DLD1 (cell line): ENCODE results near the gene PRDM16.

Source experiments
- in situ Hi-C: cut with HindIII; loops from 2 replicates; pipeline ENCODE4 v1.10.0; 2017; ENCODE audit warnings: low sequenced_read_pairs

The PRDM16 gene

DNA sequence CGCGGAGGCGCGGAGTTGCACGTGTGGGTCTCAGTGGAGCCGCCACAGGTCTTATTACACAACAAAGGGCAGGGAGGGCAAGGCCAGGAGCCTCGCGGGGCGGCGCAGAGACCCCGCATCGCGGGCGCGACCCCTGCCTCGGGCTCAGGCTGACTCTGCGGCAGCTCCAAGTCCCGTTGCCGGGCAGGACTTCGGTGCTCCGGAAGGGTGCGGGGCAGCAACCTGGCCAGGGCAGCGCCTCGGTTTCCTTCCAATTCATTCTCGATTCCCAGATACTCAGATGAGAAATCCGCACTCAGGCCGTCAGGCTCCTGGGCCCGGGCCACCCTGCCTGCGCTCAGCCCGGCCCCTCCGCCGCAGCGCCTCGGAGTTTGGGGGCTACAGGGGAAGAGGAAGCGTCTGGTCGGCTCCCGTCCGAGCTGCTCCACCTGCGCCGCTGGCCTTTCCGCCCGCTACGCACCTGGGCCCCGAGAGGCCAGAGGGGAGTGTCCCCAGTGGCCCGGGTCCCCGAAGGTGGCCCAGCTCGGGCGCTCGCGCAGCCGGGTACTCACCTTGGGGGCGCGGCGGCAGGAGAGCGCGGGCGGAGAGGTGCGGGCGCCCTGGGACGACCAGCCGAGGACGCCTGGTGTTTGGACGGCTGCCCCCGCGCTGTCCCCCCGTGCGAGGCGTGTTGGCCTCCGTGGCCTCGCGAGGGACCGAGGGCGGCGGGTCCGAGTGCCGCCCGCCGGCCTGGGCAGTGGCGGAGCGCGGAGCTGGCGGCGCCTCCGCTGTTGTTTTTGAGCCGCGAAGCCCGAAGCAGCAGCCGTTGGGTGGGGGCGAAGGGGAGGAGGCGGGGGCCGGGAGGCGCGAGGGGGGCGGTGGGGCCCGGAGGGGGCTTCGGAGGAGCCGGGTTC is 1.1 kb upstream of the PRDM16 start:
- in situ Hi-C loops: no loop called here

DNA sequence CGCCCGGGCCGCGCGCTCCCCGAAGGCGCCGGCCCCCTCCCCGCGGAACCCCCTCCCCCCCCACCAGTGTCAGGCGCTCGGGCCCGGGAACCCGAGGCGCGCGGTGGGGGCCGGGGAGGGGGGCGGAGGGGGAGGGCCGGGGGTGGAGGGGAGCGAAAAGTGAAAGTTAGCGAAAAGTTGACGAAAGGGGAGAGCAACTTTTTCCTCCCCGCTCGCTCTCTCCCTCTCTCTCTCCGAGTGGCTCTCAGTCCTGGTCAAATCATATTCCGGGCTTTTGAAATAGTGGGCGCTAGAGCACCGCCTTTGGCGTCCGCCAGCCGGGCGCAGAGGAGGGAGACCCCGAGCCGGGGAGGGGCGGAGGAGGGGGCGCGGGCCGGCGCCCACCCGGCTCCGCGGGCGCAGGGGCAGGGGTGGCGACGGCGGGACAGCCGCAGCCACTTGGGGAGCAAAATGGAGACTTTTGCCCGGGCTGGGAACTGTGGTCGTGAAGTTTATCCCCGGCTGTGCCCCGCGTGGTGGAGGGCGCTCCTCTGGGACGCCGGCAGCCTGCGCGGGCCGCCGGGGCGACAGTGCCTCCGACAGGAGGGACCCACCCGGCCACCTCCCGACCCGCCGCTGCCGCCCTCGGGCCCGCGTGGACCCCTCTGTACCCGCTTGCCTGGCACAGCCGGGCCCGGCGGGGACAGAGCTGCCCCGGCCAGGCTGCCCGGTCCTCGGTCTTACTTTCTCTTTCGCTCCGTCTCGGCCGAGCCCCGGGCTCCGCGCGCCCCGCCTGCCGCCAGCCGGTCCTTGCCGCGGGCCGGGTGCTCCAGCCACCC is 697 bp downstream of the PRDM16 start:
- in situ Hi-C loops: no loop called here

DNA sequence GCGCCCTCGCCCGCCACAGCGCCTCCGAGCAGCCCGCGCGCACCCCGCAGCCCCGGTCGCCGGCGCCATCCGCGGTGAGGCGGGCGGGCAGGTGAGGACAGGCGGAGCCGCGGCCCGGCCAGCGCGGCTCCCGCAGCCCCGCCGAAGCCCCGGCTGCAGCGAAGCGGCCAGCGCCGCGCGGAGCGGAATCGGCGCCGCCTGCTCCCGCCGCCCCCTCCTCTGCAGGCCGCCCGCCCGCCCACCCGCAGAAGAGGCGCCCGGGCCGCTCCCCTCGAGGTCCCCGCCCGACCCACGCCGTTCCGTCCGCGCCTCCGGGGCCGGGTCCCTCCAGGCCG is 1.3 kb downstream of the PRDM16 start:
- in situ Hi-C loops: no loop called here

DNA sequence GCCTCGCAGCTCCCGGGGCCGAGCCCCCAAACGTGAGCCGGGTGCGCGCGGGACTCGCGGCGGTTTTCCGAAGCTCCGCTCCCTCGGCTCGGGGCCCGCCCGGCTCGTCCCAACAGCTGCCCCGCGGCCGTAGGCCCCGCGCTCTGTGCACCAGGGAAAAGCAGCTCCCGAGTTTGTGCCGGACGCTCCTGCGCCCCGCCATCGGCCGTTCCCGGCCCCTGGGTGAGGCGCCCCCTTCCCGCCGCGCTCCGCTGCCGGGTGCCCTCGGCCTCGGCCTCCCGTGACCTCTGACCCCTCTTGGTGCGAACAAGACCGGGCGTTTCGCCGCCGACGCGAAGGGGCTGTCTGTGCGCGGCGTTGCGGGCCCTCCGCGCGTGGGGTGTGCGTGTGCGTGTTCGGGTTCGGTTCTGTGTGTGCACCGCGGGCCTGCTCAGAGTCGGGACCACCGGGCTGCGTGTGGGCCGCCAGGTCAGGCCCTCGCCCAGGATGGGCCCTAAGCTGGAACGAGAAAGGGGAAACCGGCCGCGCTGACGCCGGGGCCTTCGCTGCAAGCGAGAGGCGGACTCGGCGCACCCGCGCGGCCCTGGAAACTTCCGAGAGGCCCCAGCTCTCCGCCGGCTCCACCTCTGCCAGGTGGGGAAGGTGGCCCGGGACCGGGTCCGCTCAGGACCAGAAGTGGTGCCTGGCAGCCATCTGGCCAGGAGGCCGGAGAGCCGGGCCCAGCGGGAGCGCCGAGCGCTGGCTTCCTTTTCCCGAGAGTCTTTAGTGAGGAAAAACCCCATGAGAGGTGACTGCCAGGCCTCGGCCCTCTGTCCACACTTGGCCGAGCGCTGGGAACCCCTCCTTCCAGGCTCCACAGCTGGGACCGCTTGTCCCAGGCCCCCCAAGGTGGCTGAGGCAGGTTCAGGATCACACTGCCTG is 1.9 kb downstream of the PRDM16 start:
- in situ Hi-C loops: no loop called here

DNA sequence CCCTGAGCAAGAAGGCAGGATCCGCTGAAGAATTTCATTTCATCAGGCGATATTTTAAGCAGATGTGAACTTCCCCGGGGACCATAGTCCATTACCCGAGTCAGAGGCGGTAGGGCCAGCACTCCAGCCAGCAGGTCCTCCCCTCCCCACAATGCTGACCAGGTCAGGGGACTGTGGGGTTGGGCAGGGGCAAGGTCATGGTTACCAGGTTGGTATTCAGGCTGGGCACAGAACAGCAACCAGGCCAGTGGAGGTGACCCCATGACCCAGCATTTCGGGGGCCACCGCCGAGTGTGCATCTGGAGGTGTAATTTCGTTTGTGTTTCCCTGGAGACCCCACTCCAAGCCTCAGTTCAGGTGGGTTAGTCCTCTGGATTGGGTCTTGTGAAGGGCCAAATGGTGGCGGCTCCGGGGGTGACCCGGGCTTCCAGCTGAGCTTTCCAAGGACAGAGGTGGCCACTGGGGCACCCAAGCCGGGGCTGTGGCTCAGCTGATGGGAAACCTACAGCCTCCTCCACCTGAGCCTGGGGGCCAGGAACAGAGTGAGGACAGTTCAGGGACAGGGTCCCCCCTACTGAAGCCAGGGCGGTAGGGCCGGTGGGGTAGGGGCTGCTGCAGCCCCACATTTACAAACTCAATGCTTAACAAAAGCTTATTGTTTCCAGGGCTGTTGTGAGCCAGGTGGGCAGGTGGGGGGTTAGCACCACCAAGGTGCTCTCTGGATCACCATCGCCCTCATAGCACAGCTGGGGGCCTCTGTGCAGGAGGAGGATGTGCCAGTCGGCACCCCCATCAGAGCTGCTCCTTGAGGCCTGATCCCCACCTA is 2.8 kb downstream of the PRDM16 start:
- in situ Hi-C loops: no loop called here

DNA sequence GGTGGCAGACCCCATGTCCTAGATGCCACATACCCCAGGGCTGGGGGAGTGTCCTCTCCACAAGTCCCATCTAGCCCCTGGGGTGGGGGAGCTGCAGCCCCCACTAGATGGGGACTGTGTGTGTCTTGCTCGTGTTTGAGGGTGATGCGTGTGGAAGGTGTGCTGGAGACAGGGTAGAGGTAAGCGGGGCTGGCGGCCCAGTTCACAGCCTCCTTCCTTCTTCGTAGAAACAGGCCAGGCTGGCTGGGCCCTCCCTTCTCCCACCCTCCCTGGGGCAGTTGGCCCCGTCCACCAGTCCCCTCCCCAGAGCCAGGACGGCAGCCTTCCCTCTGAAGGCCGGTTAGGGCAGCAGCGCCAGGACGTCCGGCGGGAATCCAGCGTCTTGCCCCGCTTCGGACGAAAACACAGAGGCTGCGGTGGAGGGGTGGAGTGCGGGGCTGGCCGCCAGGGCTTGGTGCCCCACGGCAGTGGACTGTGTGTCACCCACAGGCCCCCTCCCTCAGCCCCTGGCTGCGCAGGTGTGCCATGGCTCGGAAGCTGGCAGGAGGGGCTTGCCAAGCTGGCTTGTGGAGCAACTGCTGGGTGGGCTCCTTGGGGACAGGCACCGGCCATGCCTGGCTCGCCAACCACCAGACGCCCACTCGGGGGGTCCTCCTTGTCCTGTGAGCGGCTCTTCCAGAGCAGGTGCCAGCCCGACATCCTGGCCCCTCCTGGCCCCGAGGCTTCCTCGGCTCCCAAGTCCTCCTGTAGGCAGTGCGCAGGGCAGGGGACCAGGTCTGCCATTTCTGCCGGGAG is 3.6 kb downstream of the PRDM16 start:
- in situ Hi-C loops: no loop called here

DNA sequence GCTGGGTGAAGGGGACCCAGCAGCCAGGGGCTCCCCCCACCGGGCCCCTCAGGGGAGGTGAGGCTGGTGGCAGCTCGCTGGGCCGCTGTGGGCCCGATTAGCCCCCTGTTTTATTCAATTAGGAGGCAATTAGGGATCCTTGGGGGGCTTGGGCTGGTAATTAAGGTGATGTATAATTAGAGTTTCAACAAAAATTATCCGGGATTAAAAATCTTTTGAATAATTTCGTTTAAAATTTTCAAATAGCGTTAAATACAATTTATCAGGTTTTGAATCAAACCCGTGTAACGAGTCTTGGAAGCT is 4.1 kb downstream of the PRDM16 start:
- in situ Hi-C loops: no loop called here

DNA sequence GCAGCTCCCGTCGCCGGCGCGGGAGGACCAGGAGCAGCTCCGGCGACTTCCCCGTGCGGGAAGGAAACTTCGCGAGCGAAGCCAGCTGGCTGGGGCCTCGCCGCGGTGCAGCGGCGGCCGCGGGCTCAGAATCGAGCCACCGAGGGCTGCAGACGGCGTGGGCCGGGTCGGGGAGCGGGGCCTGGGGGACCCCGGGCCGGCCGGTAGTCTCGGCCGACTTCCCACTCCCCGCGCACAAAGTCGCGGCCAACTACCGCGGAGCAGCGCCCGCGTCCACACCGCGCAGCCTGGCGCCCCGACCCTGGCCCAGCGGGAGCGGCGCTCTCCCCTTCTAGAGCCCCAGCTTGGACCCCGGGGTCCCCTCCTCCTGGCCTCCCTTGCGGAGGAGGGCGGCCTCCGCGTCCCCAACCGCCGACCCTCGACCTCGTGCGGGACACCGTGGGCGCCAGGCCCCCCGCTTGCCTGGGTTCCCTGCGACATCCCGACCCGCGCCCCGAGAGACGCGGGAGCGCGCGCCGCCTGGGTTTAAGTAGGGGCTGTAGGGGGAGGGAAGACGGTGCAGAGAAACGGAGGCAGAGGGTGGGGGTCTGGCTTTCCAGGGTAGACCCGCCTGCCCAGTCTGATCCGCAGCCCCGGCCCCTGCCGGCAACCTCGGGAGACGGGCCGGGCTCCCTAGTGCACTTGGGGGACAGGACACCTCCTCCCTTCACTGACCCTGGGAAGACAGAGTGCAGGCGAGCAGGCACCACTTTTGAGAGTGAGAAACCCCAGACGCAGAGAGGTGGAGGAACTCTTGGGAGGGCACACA is 4.7 kb downstream of the PRDM16 start:
- in situ Hi-C loops: no loop called here

DNA sequence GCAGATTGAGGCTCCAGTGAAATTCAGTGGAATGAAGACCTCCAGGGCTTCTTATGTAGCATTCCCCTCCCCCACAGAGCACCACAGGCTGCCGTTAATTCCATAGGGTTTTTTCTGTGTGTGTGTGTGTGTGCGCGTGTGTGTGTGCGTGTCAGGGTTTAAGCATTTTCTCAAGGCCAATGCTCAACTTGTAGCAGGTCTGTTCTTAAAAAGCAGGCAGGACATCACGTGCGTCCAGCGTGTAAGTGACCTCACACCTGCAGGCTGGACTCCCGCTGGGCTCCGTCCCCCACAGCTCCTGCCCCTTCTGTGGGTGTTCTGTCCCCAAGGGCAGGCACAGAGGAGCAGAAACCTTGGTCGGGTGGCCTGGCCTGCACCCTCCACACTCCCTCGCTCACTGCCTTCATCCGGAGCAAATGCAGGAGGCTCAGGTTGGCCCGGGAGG is 5.3 kb downstream of the PRDM16 start:
- in situ Hi-C loops: no loop called here

DNA sequence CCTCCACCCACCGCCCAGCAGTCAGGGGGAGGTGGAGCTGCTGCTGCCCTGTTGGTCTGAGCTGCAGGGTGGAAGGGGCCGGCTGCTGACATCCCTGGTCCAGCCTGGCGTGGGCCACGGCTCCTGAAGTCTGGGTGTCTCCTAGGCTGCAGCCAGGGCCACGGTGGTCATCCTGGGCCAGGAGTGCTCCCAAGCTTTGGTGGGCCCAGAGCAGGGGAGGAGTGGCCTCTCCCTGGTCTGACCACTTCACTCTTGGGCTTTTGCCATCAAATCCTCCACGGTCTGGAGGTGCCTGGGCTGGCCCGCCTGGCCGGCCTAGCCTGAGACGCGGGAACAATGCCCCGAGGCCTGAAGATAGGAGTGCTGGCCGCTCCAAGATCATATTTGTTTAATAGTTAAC is 5.8 kb downstream of the PRDM16 start:
- in situ Hi-C loops: no loop called here

DNA sequence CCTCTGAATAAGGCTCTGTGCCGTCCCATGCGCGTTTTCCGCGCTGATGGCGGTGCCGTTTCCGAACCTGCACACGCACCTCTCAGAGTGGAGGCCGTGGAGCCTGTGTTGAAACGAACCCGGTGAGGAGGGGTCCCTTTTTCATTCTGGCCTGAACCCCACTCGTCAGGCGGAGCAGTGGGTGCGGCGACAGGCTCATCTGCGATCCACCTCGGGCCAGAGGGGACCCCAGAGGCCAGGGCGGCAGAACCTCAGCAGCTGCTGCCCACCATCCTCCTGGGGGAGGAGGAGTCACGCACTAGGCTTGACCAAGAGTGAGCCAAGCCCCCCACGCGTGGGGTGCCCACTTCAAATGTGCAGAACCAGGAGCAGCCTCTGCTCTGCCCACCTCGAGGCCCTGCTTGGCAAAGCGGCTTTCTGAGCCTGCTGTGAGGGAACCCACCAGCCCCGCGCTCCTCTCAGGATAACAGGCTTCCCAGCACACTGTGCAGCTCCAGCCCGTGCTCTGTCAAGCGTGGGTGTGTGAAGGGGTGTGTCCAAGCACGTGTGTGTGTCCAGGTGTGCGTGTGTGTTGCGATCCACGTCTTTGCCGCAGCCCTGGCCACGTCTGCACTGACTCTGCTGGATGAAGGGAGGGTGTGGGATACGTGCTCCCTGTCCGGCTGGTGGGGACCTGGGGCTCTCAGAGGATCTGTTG is 6.8 kb downstream of the PRDM16 start:
- in situ Hi-C loops: no loop called here

DNA sequence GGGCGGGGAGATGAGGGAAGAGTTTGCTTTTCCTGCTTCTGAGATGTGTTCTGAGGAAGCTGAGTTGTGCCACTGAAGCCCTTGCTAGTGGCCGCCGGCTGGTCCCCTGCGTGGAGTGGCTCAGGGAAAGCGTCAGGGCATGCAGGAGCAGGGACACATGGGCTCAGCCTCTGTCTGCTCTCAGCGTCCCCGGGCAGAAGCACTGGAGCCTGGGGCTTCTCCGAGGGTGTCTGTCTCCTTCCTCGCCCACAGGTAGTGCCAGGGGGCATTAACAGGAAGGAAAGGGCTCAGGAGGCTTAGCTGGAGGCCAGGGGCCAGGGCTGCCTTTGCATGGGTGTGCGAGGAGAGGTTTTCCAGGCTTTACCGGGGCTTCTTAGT is 7.3 kb downstream of the PRDM16 start:
- in situ Hi-C loops: no loop called here

DNA sequence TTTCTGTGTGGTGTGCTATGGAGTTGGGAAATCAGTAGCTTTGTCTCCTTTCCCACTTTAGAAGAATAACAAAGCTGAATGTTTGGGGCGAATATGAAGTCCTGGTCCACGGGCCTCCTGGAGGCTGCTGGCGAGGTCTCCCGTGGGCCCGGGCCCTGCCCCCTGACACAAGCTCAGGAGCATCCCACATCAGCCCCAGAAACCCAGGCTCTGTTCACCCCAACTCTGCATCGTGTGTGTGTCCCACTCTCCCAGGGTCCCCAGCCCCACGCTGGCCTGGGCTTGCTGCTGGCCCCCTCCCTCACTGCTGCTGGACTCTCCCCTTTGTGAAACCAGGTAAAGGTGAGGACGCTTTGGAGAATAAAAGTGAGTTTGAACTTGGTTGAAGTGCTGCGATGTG is 8.1 kb downstream of the PRDM16 start:
- in situ Hi-C loops: no loop called here

DNA sequence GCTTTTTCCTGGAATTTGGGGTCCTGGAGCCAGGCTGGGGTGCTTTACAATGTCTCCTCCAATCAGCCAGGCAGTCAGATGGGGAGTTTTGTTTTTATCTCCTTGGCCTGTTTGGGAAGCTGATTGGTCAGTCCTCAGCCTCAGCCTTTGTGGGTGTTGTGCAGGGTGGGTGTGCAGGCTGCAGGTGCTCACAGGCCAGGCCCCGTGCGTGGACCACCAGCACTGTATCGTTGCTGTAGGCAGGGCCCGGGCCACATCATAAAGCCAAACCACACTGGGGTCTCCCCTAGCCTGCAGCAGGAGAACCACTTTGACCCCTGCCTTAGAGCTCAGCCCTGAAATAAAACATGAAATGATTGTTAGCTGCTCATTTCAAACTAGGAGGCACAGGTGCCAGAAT is 8.6 kb downstream of the PRDM16 start:
- in situ Hi-C loops: no loop called here

DNA sequence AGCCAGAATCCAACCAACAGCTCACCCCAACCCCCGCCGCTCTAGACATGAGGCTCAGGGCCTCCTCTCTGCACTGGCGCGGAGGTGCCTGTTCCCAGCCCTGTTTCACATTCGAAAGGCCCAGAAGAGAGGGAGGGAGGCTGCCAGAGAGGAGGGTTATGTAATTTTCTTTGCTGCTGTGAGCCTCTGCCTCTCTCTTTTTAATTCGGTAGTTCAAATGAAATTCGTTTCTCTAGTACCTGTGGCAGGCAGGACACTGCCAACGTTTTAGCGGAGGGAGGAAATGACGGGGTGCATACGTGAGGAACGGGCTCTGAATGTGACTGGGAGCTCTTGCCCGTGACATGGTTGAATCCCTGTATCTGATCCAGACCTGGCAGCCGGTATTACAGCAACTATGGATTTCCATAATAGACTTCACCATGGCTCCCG is 9.4 kb downstream of the PRDM16 start:
- in situ Hi-C loops: no loop called here

DNA sequence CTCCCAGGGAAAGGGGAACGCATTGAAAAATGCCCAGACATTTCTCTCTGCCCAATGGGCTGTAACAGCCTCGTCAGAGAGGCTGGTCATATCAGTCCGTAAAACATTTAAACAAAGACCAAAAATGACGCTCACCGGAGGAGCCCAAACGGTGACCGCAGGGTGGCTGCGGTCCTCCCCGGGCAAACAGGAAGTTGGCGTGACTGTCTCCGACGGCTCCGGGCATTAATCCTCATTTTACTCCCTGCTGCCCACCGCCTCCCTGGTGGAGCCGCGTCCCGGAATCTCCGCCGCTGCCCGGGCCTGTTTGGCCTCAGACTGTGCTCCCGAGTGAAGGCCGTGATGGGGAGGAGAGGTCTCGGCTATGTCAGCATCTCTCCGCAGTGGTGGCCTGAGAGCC is 9.9 kb downstream of the PRDM16 start:
- in situ Hi-C loops: no loop called here

DNA sequence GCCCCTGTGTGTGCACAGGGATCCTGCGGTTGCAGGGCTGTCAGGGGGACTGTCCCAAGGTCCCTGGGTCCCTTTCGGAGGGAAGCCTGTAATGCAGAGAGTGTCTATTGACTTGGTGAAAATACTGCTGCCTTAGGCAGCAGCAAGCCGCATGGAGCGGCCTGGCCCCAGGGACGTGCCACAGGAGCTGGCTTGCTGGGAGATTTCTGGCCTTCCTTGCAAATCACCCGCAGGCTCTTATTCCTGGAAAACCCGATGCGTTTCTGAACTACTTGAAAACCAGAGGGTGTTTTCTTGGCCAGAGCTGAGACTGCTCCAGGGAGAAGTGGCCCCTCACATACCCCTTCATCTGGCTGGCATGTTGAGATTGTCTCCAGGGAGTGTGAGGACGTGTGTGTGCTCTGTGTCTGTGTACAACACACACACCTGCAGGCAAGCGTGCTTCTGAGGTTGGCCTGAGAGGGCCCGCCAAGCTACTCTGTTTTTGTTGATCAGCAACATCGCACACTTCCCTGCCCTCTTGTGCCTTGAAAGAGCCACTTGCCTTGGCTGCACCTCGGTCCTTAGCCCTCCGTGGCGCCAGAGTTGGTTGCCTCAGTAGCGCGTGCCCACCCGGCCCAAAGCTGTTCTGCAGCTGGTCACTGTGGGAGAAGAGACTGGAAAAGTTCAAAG is 10.5 kb downstream of the PRDM16 start:
- in situ Hi-C loops: no loop called here
